Measurements from ENCODE around the gene ETS1.

DNA sequence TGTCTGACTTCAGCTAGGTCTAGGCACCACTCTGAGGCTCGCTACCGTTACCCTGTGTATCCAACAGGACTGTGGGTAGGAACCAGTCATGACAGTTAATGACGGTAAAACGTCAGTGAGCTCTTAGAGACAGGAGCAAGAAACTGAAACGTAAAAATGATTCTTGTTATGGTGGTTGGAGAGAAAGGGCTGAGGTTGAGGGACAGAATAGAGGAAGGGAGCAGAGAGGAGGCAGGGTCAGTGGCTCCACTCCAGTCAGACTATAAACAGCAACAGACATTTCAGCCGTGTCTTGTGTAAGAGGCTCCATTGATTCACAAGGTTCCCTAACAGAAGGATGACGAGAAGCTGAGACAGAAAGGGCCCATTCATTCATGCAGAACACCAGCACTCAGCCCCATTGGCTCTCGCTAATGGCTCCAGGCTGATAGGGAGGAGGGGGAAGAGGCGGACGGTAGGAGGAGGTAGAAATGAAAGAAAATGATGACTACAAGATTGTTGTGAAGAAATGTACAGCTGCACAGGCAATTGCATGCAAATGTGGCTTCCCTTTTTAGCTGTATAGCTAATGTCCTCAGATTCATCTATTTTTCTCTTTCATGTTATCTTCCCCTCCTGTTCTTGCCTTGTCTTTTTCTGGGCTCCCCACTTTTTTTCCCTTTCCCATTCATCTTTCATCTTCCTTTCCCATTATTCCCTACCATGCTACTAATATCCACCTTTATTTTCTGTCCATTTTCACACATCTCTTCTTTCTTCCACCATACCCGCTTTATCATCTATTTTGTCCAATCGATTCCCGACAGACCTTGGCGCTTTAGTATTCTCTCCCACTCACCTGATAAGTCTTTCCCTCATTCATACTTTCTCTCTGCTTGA is 34.3 kb downstream of the ETS1 start:
- no peak for TF ChIP-seq POLR2AphosphoS5 (IDR thresholded peaks at IDR 0.05)
- TF ChIP-seq, protein P1, sequence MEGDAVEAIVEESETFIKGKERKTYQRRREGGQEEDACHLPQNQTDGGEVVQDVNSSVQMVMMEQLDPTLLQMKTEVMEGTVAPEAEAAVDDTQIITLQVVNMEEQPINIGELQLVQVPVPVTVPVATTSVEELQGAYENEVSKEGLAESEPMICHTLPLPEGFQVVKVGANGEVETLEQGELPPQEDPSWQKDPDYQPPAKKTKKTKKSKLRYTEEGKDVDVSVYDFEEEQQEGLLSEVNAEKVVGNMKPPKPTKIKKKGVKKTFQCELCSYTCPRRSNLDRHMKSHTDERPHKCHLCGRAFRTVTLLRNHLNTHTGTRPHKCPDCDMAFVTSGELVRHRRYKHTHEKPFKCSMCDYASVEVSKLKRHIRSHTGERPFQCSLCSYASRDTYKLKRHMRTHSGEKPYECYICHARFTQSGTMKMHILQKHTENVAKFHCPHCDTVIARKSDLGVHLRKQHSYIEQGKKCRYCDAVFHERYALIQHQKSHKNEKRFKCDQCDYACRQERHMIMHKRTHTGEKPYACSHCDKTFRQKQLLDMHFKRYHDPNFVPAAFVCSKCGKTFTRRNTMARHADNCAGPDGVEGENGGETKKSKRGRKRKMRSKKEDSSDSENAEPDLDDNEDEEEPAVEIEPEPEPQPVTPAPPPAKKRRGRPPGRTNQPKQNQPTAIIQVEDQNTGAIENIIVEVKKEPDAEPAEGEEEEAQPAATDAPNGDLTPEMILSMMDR (IDR thresholded peaks at IDR 0.05; ENCODE audit: poor library complexity, severe bottlenecking): no peak
- TF ChIP-seq EZH2 (IDR thresholded peaks at IDR 0.05; ENCODE audit: borderline replicate concordance, insufficient read depth, low read length, poor library complexity, severe bottlenecking): no peak
- no peak for TF ChIP-seq RAD21 (conservative IDR thresholded peaks at IDR 0.05)
- TF ChIP-seq, protein P2, sequence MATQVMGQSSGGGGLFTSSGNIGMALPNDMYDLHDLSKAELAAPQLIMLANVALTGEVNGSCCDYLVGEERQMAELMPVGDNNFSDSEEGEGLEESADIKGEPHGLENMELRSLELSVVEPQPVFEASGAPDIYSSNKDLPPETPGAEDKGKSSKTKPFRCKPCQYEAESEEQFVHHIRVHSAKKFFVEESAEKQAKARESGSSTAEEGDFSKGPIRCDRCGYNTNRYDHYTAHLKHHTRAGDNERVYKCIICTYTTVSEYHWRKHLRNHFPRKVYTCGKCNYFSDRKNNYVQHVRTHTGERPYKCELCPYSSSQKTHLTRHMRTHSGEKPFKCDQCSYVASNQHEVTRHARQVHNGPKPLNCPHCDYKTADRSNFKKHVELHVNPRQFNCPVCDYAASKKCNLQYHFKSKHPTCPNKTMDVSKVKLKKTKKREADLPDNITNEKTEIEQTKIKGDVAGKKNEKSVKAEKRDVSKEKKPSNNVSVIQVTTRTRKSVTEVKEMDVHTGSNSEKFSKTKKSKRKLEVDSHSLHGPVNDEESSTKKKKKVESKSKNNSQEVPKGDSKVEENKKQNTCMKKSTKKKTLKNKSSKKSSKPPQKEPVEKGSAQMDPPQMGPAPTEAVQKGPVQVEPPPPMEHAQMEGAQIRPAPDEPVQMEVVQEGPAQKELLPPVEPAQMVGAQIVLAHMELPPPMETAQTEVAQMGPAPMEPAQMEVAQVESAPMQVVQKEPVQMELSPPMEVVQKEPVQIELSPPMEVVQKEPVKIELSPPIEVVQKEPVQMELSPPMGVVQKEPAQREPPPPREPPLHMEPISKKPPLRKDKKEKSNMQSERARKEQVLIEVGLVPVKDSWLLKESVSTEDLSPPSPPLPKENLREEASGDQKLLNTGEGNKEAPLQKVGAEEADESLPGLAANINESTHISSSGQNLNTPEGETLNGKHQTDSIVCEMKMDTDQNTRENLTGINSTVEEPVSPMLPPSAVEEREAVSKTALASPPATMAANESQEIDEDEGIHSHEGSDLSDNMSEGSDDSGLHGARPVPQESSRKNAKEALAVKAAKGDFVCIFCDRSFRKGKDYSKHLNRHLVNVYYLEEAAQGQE (IDR thresholded peaks at IDR 0.05; ENCODE audit: borderline replicate concordance): no peak
- no peak for TF ChIP-seq TAF1 (IDR thresholded peaks at IDR 0.05; ENCODE audit: low read depth)
- TF ChIP-seq EP300 (conservative IDR thresholded peaks at IDR 0.05; ENCODE audit: poor library complexity, severe bottlenecking): no peak
- no peak for TF ChIP-seq SMC3 (conservative IDR thresholded peaks at IDR 0.05; ENCODE audit: poor library complexity)
